Measurements from ENCODE around the gene GPSM1.

Gene GPSM1

DNA sequence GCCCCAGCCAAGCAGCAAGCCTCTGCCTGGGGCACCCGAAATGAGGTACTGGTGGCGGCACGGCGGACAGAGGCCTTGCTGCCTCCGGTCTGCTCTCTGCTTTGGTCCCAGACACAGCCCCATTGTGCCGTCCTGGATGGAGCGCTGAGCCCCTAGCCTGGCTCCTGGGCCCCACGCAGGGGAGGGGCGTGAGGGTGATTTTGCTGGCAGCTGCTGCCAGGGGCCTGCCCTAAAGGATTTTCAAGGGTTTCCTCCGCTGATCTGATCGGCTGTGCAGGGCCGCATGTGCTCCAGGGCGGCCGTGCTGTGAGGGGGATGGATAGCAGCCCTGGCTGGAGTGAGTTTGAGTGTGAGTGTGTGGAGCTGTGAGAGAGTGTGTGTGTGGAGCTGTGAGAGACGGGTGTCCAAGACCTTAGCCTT lies 1.3 kb downstream of the GPSM1 start:
- H3K27ac ChIP-seq (replicated peaks), result no peak overlapping the region
- TF ChIP-seq, protein P1, sequence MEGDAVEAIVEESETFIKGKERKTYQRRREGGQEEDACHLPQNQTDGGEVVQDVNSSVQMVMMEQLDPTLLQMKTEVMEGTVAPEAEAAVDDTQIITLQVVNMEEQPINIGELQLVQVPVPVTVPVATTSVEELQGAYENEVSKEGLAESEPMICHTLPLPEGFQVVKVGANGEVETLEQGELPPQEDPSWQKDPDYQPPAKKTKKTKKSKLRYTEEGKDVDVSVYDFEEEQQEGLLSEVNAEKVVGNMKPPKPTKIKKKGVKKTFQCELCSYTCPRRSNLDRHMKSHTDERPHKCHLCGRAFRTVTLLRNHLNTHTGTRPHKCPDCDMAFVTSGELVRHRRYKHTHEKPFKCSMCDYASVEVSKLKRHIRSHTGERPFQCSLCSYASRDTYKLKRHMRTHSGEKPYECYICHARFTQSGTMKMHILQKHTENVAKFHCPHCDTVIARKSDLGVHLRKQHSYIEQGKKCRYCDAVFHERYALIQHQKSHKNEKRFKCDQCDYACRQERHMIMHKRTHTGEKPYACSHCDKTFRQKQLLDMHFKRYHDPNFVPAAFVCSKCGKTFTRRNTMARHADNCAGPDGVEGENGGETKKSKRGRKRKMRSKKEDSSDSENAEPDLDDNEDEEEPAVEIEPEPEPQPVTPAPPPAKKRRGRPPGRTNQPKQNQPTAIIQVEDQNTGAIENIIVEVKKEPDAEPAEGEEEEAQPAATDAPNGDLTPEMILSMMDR (IDR thresholded peaks at IDR 0.05; ENCODE audit: insufficient read depth, low read length), result no peak
- TF ChIP-seq, protein P2, sequence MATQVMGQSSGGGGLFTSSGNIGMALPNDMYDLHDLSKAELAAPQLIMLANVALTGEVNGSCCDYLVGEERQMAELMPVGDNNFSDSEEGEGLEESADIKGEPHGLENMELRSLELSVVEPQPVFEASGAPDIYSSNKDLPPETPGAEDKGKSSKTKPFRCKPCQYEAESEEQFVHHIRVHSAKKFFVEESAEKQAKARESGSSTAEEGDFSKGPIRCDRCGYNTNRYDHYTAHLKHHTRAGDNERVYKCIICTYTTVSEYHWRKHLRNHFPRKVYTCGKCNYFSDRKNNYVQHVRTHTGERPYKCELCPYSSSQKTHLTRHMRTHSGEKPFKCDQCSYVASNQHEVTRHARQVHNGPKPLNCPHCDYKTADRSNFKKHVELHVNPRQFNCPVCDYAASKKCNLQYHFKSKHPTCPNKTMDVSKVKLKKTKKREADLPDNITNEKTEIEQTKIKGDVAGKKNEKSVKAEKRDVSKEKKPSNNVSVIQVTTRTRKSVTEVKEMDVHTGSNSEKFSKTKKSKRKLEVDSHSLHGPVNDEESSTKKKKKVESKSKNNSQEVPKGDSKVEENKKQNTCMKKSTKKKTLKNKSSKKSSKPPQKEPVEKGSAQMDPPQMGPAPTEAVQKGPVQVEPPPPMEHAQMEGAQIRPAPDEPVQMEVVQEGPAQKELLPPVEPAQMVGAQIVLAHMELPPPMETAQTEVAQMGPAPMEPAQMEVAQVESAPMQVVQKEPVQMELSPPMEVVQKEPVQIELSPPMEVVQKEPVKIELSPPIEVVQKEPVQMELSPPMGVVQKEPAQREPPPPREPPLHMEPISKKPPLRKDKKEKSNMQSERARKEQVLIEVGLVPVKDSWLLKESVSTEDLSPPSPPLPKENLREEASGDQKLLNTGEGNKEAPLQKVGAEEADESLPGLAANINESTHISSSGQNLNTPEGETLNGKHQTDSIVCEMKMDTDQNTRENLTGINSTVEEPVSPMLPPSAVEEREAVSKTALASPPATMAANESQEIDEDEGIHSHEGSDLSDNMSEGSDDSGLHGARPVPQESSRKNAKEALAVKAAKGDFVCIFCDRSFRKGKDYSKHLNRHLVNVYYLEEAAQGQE (IDR thresholded peaks at IDR 0.05; ENCODE audit: insufficient replicate concordance, low read depth), result no peak
- TF ChIP-seq GABPA (IDR thresholded peaks at IDR 0.05; ENCODE audit: low read depth) (no peak), SPI1 (IDR thresholded peaks at IDR 0.05; ENCODE audit: borderline replicate concordance, low read depth) (no peak), POLR2AphosphoS5 (IDR thresholded peaks at IDR 0.05; ENCODE audit: low read depth) (no peak)
- peaks cover 14% of the 10 kb centered on the region for H3K27me3 ChIP-seq (ENCODE audit: insufficient read depth, poor library complexity, severe bottlenecking)
- DNase-seq (ENCODE audit: low read depth in 1 of 2, low spot score in 1 of 2), result no peak
- no peak overlapping the region for H3K4me3 ChIP-seq (replicated peaks; ENCODE audit: insufficient read depth, low read length)

DNA sequence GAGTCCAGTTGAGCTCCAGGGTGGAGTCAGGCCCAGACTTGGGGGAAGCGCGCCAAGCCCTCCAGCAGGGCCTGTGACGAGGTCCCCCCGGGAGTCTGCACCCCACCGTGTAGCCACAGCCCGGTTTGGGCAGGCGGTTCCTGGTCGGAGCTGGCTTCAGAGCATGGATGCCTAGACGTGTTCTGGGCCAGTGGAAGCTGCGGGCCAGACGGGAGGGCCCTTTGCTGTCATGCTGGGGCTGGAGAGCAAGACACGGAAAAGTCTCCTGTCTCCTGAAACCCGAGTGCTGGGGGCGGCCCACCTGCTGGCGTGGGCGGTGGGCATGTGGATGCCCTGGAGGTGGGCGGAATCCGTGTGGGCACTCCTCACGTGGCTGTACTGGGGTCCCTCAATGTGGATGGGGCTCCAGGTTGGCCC lies 1.9 kb downstream of the GPSM1 start:
- peaks cover 12% of the 10 kb centered on the region for H3K27me3 ChIP-seq (ENCODE audit: insufficient read depth, poor library complexity, severe bottlenecking)
- no peak overlapping the region for H3K4me3 ChIP-seq (replicated peaks; ENCODE audit: insufficient read depth, low read length)
- H3K27ac ChIP-seq (replicated peaks), result no peak overlapping the region
- TF ChIP-seq, protein P2 (IDR thresholded peaks at IDR 0.05; ENCODE audit: insufficient replicate concordance, low read depth), result no peak
- DNase-seq (ENCODE audit: low read depth in 1 of 2, low spot score in 1 of 2), result no peak

- Histone ChIP-seq H3K27ac (replicated peaks) (no peak overlapping the region), H3K27me3 (ENCODE audit: insufficient read depth, poor library complexity, severe bottlenecking) (peaks cover 9% of the 10 kb centered on the region)
- no peak for DNase-seq (ENCODE audit: low read depth in 1 of 2, low spot score in 1 of 2)
These were observed 2.5 kb downstream of the GPSM1 start for GRCh38 chr9:136329636-136330405.

More at GRCh38 chr9:136329636-136330405, 2.5 kb downstream of the GPSM1 start:
- H3K4me3 ChIP-seq (replicated peaks; ENCODE audit: insufficient read depth, low read length), result no peak overlapping the region
- no peak for TF ChIP-seq POLR2AphosphoS5 (IDR thresholded peaks at IDR 0.05; ENCODE audit: low read depth)
- TF ChIP-seq GABPA (IDR thresholded peaks at IDR 0.05; ENCODE audit: low read depth), result no peak
- TF ChIP-seq, protein P2 (IDR thresholded peaks at IDR 0.05; ENCODE audit: insufficient replicate concordance, low read depth), result no peak
- TF ChIP-seq, protein P1 (IDR thresholded peaks at IDR 0.05; ENCODE audit: insufficient read depth, low read length), result no peak
- no peak for TF ChIP-seq SPI1 (IDR thresholded peaks at IDR 0.05; ENCODE audit: borderline replicate concordance, low read depth)

Measured in HL-60 (cell line).